Common myeloid progenitor, CD34-positive (primary cell): ENCODE results near the gene EFNB3.

Experiments
- CTCF ChIA-PET: fragments of 350-600 bp; sonication (Branson Sonifier 250); formaldehyde crosslinking; loops from one replicate; lab custom pipeline; 2021; ENCODE audit warnings: antibody characterized with exemption; lab: Charles Lee
- POLR2A ChIA-PET: fragments of 350-600 bp; sonication (Branson Sonifier 250); formaldehyde crosslinking; loops from one replicate; lab custom pipeline; 2021; ENCODE audit warnings: antibody characterized with exemption; lab: Charles Lee
- DNase-seq, 3 donors: peaks; one replicate each; pipeline versions ENCODE4 v3.0.0 to v3.0.0-alpha.2; 2013
- H3K27ac ChIP-seq, 2 experiments: 1 replicate in 1 of 2; 2 replicates in 1 of 2; pipeline ENCODE4 v1.7.0; 2013; ENCODE audit warnings: inconsistent platforms in 2 of 2, low read length in 2 of 2, mild to moderate bottlenecking in 2 of 2, low read depth in 1 of 2, moderate library complexity in 1 of 2; ENCODE audit not compliant: severe bottlenecking in 2 of 2, insufficient read depth in 1 of 2, poor library complexity in 1 of 2
- H3K27me3 ChIP-seq, 5 experiments: replicated peaks in 2 of 5; 1 replicate in 3 of 5; 2 replicates in 2 of 5; pipeline versions ENCODE4 v1.6.1 to v1.7.0; 2013; ENCODE audit warnings: low read length in 4 of 5, mild to moderate bottlenecking in 2 of 5, moderate library complexity in 2 of 5, inconsistent platforms in 1 of 5; ENCODE audit not compliant: insufficient read depth in 5 of 5, control insufficient read depth in 4 of 5
- H3K36me3 ChIP-seq, 4 experiments: 1 replicate in 2 of 4; 2 replicates in 2 of 4; pipeline versions ENCODE4 v1.6.1 to v1.7.0; 2013; ENCODE audit warnings: low read length in 3 of 4, control low read depth in 1 of 4, mild to moderate bottlenecking in 1 of 4; ENCODE audit not compliant: control insufficient read depth in 4 of 4, insufficient read depth in 4 of 4
- H3K4me1 ChIP-seq, 4 experiments: 1 replicate in 3 of 4; 2 replicates in 1 of 4; pipeline versions ENCODE4 v1.6.1 to v1.7.1; 2013; ENCODE audit warnings: low read length in 3 of 4, mild to moderate bottlenecking in 3 of 4, control low read depth in 1 of 4, inconsistent platforms in 1 of 4, moderate library complexity in 1 of 4; ENCODE audit not compliant: control insufficient read depth in 4 of 4, insufficient read depth in 4 of 4; ENCODE audit errors: control extremely low read depth in 1 of 4
- H3K4me3 ChIP-seq, 7 experiments: 1 replicate in 4 of 7; 2 replicates in 3 of 7; pipeline versions ENCODE4 v1.5.1 to v1.7.0; 2013; ENCODE audit warnings: mild to moderate bottlenecking in 7 of 7, low read length in 6 of 7, moderate library complexity in 6 of 7, inconsistent platforms in 2 of 7, low read depth in 2 of 7, control low read depth in 1 of 7; ENCODE audit not compliant: insufficient read depth in 4 of 7, control insufficient read depth in 1 of 7; ENCODE audit errors: extremely low read depth in 1 of 7
- H3K9me3 ChIP-seq, 5 experiments: 1 replicate in 4 of 5; 2 replicates in 1 of 5; pipeline versions ENCODE4 v1.6.1 to v1.7.1; 2013; ENCODE audit warnings: low read length in 4 of 5, mild to moderate bottlenecking in 2 of 5, inconsistent platforms in 1 of 5, low read depth in 1 of 5, moderate library complexity in 1 of 5; ENCODE audit not compliant: control insufficient read depth in 4 of 5, insufficient read depth in 2 of 5; ENCODE audit errors: control extremely low read depth in 1 of 5
- WGBS: methylation state at CpG from one replicate; pipeline ENCODE4 v1.1.5; 2013; ENCODE audit not compliant: insufficient coverage; 5-methylcytosine and 5-hydroxymethylcytosine counted together

EFNB3 gene

GRCh38 chr17:7747635-7748071, 42.7 kb downstream of the EFNB3 start:
- Histone ChIP-seq H3K27ac (no peak overlapping the region), H3K4me1 (peaks cover 0 to 9% (median 1%) of the 10 kb centered on the region in 4 experiments), H3K27me3 (no peaks in the 10 kb centered on the region), H3K9me3 (peaks cover 0 to 5% (median 0%) of the 10 kb centered on the region in 5 experiments), H3K4me3 (no peak overlapping the region), H3K36me3 (no peaks in the 10 kb centered on the region)
- DNase-seq = no peak
- WGBS = 100% methylated on average over 3 of the region's 4 CpGs
- CTCF ChIA-PET = interaction anchor here (1.3 to 1.6 kb wide), 2 partner anchors 25 to 34 kb away, joined by 4 to 7 read pairs; no protein-coding TSS in a partner anchor
- POLR2A ChIA-PET = no interaction called here

- peaks cover 0 to 9% (median 1%) of the 10 kb centered on the region in 4 experiments for H3K4me1 ChIP-seq
- H3K36me3 ChIP-seq = no peaks in the 10 kb centered on the region
- H3K27ac ChIP-seq = no peak overlapping the region
- no peak overlapping the region for H3K4me3 ChIP-seq
- POLR2A ChIA-PET = interaction anchor here (0.6 kb wide), 1 partner anchor 94 kb away, joined by 6 read pairs; no protein-coding TSS in a partner anchor
- peaks cover 0 to 5% (median 0%) of the 10 kb centered on the region in 5 experiments for H3K9me3 ChIP-seq
- no peak for DNase-seq
- 100% methylated on average over 2 of the region's 10 CpGs for WGBS
- CTCF ChIA-PET = interaction anchor here (0.6 to 1.6 kb wide), 5 partner anchors 25 to 84 kb away, joined by 3 to 7 read pairs (median 4); no protein-coding TSS in a partner anchor
- H3K27me3 ChIP-seq = no peaks in the 10 kb centered on the region
Observed at GRCh38 chr17:7748076-7748775, 43.2 kb downstream of the EFNB3 start.

- H3K4me1 ChIP-seq = peaks cover 0 to 2% (median under 1%) of the 10 kb centered on the region in 4 experiments
- ChIA-PET CTCF (interaction anchor here (0.9 to 1.1 kb wide), 3 partner anchors 27 to 71 kb away, joined by 3 to 4 read pairs (median 3); no protein-coding TSS in a partner anchor), POLR2A (no interaction called here)
- H3K9me3 ChIP-seq = peaks cover 0 to 5% (median 0%) of the 10 kb centered on the region in 5 experiments
- H3K36me3 ChIP-seq = no peaks in the 10 kb centered on the region
- H3K27ac ChIP-seq = no peak overlapping the region
- peak in 1 of 3 donors; percentile 7 for DNase-seq
- no peak overlapping the region for H3K4me3 ChIP-seq
- H3K27me3 ChIP-seq = no peaks in the 10 kb centered on the region
- 75% methylated on average over 2 of the region's 4 CpGs for WGBS
Observed at GRCh38 chr17:7750321-7750821, 45.4 kb downstream of the EFNB3 start.

- Histone ChIP-seq H3K4me3 (no peak overlapping the region), H3K9me3 (peaks cover 0 to 5% (median 0%) of the 10 kb centered on the region in 5 experiments), H3K4me1 (no peaks in the 10 kb centered on the region), H3K27me3 (no peaks in the 10 kb centered on the region), H3K27ac (no peak overlapping the region), H3K36me3 (no peaks in the 10 kb centered on the region)
- POLR2A ChIA-PET = interaction anchor here (0.7 kb wide), 1 partner anchor 84 kb away, joined by 3 read pairs; no protein-coding TSS in a partner anchor
- 99% methylated on average over 7 of the region's 8 CpGs for WGBS
- CTCF ChIA-PET = interaction anchor here (1.6 kb wide), 1 partner anchor 8 kb away, joined by 3 read pairs; no protein-coding TSS in a partner anchor
- DNase-seq = no peak
Observed at GRCh38 chr17:7754656-7755055, 49.7 kb downstream of the EFNB3 start.

GRCh38 chr17:7755095-7755890, 50.3 kb downstream of the EFNB3 start:
- Histone ChIP-seq H3K9me3 (peaks cover 0 to under 1% (median 0%) of the 10 kb centered on the region in 5 experiments), H3K4me1 (no peaks in the 10 kb centered on the region), H3K27ac (no peak overlapping the region), H3K36me3 (no peaks in the 10 kb centered on the region), H3K27me3 (no peaks in the 10 kb centered on the region), H3K4me3 (no peak overlapping the region)
- DNase-seq = no peak
- CTCF ChIA-PET = interaction anchor here (0.6 kb wide), 1 partner anchor 24 kb away, joined by 3 read pairs; no protein-coding TSS in a partner anchor
- 85% methylated on average over 7 of the region's 9 CpGs for WGBS
- POLR2A ChIA-PET = interaction anchor here (0.7 kb wide), 1 partner anchor 84 kb away, joined by 3 read pairs; no protein-coding TSS in a partner anchor

GRCh38 chr17:7756968-7757367, 52.0 kb downstream of the EFNB3 start:
- ChIA-PET CTCF (no interaction called here), POLR2A (no interaction called here)
- no peaks in the 10 kb centered on the region for H3K36me3 ChIP-seq
- DNase-seq = no peak
- H3K27ac ChIP-seq = no peak overlapping the region
- H3K9me3 ChIP-seq = no peaks in the 10 kb centered on the region
- no peaks in the 10 kb centered on the region for H3K27me3 ChIP-seq
- WGBS = 96% methylated on average over 14 of the region's 14 CpGs
- H3K4me3 ChIP-seq = no peak overlapping the region
- H3K4me1 ChIP-seq = no peaks in the 10 kb centered on the region
